Vagina (tissue), 2 donors: ENCODE results near the gene PM20D1.

ENCODE experiments used
- CTCF ChIP-seq, 3 experiments: fragments of 450-650 bp in 2 of 3; fragments of 200-600 bp in 1 of 3; sonication (generic) in 1 of 3; IDR thresholded peaks; one replicate each; pipeline ENCODE4 v1.5.1; 2017 to 2019; ENCODE audit warnings: antibody characterized with exemption in 3 of 3, mild to moderate bottlenecking in 2 of 3, moderate library complexity in 2 of 3
- POLR2AphosphoS5 ChIP-seq, 2 donors: sonication (generic); formaldehyde crosslinking; IDR thresholded peaks; one replicate each; pipeline ENCODE4 v1.9.0; 2017; ENCODE audit warnings: antibody characterized with exemption in 2 of 2, mild to moderate bottlenecking in 2 of 2, low read depth in 1 of 2; ENCODE audit not compliant: insufficient read depth in 1 of 2

- TF ChIP-seq POLR2AphosphoS5 (IDR thresholded peaks at IDR 0.05; ENCODE audit: insufficient read depth in 1 of 2, low read depth in 1 of 2) (no peak), CTCF (IDR thresholded peaks at IDR 0.05) (no peak)
Measured at GRCh38 chr1:205858141-205858961, 8.4 kb upstream of the PM20D1 start.
